ENCODE results near the gene ART1. TPM values are rescaled to one million over a fixed set of nuclear protein-coding genes. Genes with fewer than 3 reads are reported as not detected.

Gene ART1
- total and polyA plus RNA-seq, 2 of the 4 experiments (the other 2 are of a cell fraction), result not detected

- Histone ChIP-seq H4K20me1 (ENCODE audit: insufficient read depth, low read length) (no peaks in the 10 kb centered on the region), H2AK5ac (ENCODE audit: low read depth, low read length) (no peak overlapping the region), H4K8ac (ENCODE audit: low read depth in 2 of 2, low read length in 2 of 2) (no peak overlapping the region), H3K27ac (ENCODE audit: insufficient read depth, low read length) (no peak overlapping the region), H3K4ac (ENCODE audit: low read depth, low read length) (no peak overlapping the region), H3K23ac (ENCODE audit: low read depth, low read length) (no peak overlapping the region), H2BK120ac (ENCODE audit: low read depth, low read length) (no peak overlapping the region), H3K9ac (ENCODE audit: low read depth, low read length) (no peak overlapping the region), H4K91ac (ENCODE audit: insufficient read depth, low read depth, low read length) (no peak overlapping the region), H3K27me3 (ENCODE audit: control insufficient read depth, insufficient read depth, low read length) (peaks cover 6% of the 10 kb centered on the region; the same call in 1 of the 2 replicates), H3K4me1 (ENCODE audit: control insufficient read depth, insufficient read depth, low read length) (no peaks in the 10 kb centered on the region), H3K14ac (replicated peaks; ENCODE audit: low read depth, low read length) (no peak overlapping the region), H3K4me3 (ENCODE audit: insufficient read depth, low read depth, low read length) (no peak overlapping the region), H3K4me2 (ENCODE audit: low read depth, low read length) (no peak overlapping the region), H3K9me1 (ENCODE audit: insufficient read depth, low read length) (no peaks in the 10 kb centered on the region), H2AK9ac (replicated peaks; ENCODE audit: low read depth, low read length, poor library complexity) (no peak overlapping the region), H3K9me3 (ENCODE audit: control insufficient read depth, insufficient read depth, low read length) (no peaks in the 10 kb centered on the region), H3K56ac (ENCODE audit: extremely low read depth, insufficient read depth, low read length) (no peak overlapping the region), H2AFZ (replicated peaks; ENCODE audit: low read length, poor library complexity) (no peak overlapping the region), H3K79me1 (ENCODE audit: low read depth in 1 of 2, low read length in 2 of 2) (no peaks in the 10 kb centered on the region), H2BK20ac (ENCODE audit: low read depth, low read length) (no peak overlapping the region), H2BK15ac (ENCODE audit: low read depth, low read length) (no peak overlapping the region), H3K36me3 (ENCODE audit: control insufficient read depth, insufficient read depth, low read length) (peaks cover 17% of the 10 kb centered on the region), H2BK5ac (ENCODE audit: low read depth, low read length, poor library complexity, severe bottlenecking) (no peak overlapping the region), H4K5ac (ENCODE audit: low read depth, low read length) (no peak overlapping the region), H3K18ac (ENCODE audit: low read depth, low read length) (no peak overlapping the region)
- dilution Hi-C loops (cut with HindIII; ENCODE audit: low sequenced_read_pairs, unreplicated experiment) (no loop called here), intact Hi-C loops (cut with micrococcal nuclease) (no loop called here), in situ Hi-C loops (cut with MboI; ENCODE audit: low sequenced_read_pairs) (no loop called here)
- no TSS peak for BruUV-seq (replicated peaks)
- no peak for ATAC-seq (ENCODE audit: low read depth)
- TF ChIP-seq RAD21 (IDR thresholded peaks at IDR 0.05; ENCODE audit: low read length) (no peak), BHLHE40 (IDR thresholded peaks at IDR 0.05; ENCODE audit: low read depth, low read length) (no peak), USF2 (IDR thresholded peaks at IDR 0.05; ENCODE audit: low read depth, low read length) (no peak), ELK1 (IDR thresholded peaks at IDR 0.05; ENCODE audit: borderline replicate concordance, low read depth, low read length) (no peak), FOS (IDR thresholded peaks at IDR 0.05; ENCODE audit: low read depth, low read length) (no peak), MAZ (IDR thresholded peaks at IDR 0.05; ENCODE audit: borderline replicate concordance, low read depth, low read length) (no peak)
- no peak for DNase-seq
- ChIA-PET CTCF (no interaction called here), POLR2A (ENCODE audit: unreplicated experiment) (no interaction called here)
These were observed 17.9 kb downstream of the ART1 start for GRCh38 chr11:3662856-3663255.

Measured in IMR-90 (cell line).